Tibial artery (tissue), 4 donors: ENCODE data around the gene ZSCAN31.
"Not testable (repeated sequence)": the region's sequence is repeated elsewhere in the genome, so short reads cannot be mapped to it uniquely, and the experiment has no call there.

ENCODE experiments used
- DNase-seq, 2 donors: peaks; one replicate each; pipeline ENCODE4 v3.0.0-alpha.2; 2019
- H3K27ac ChIP-seq, 2 donors: fragments of 200-600 bp; sonication (generic) in 1 of 2; 1 replicate in 1 of 2; 2 replicates in 1 of 2; pipeline ENCODE4 v1.5.1; 2018 to 2019; ENCODE audit warnings: mild to moderate bottlenecking in 1 of 2
- H3K27me3 ChIP-seq, 2 donors: fragments of 200-600 bp; sonication (generic) in 1 of 2; one replicate each; pipeline versions ENCODE4 v1.5.1 to v1.6.0; 2016 to 2019
- H3K36me3 ChIP-seq, 3 donors: fragments of 200-600 bp; sonication (generic) in 2 of 3; one replicate each; pipeline ENCODE4 v1.5.1; 2016 to 2019; ENCODE audit warnings: mild to moderate bottlenecking in 2 of 3
- H3K4me1 ChIP-seq, 4 donors: fragments of 200-600 bp; sonication (generic) in 2 of 4; 1 replicate in 3 of 4; 2 replicates in 1 of 4; pipeline ENCODE4 v1.5.1; 2016 to 2019
- H3K4me3 ChIP-seq, 2 donors: fragments of 200-600 bp; sonication (generic) in 1 of 2; 1 replicate in 1 of 2; 2 replicates in 1 of 2; pipeline ENCODE4 v1.5.1; 2018 to 2019; ENCODE audit warnings: mild to moderate bottlenecking in 2 of 2
- H3K9me3 ChIP-seq, 3 donors: fragments of 200-600 bp; sonication (generic) in 1 of 3; one replicate each; pipeline ENCODE4 v1.5.1; 2016 to 2019
- CTCF ChIP-seq, 2 experiments: fragments of 200-600 bp in 1 of 2; fragments of 450-650 bp in 1 of 2; IDR thresholded peaks; one replicate each; pipeline ENCODE4 v1.5.1; 2017 to 2019; ENCODE audit warnings: antibody characterized with exemption in 2 of 2, mild to moderate bottlenecking in 1 of 2, moderate library complexity in 1 of 2
- intact Hi-C: fragments of 100-400 bp; cut with DNase I; formaldehyde crosslinking; loops from one replicate; pipeline ENCODE4 v1.15.0; 2023; ENCODE audit warnings: low total_unique reads

ZSCAN31 gene

GRCh38 chr6:28312939-28313338 is 23.0 kb downstream of the ZSCAN31 start:
- Histone ChIP-seq H3K4me3 (no peak overlapping the region), H3K4me1 (no peaks in the 10 kb centered on the region), H3K27ac (no peak overlapping the region), H3K9me3 (peaks cover 0 to 9% (median 7%) of the 10 kb centered on the region in 3 donors), H3K27me3 (no peaks in the 10 kb centered on the region), H3K36me3 (peaks cover 13 to 42% (median 18%) of the 10 kb centered on the region in 3 donors)
- TF ChIP-seq CTCF (IDR thresholded peaks at IDR 0.05): no peak
- DNase-seq: no peak
- intact Hi-C loops: no loop called here

GRCh38 chr6:28311139-28311823 is 24.7 kb downstream of the ZSCAN31 start:
- DNase-seq: no peak
- Histone ChIP-seq H3K36me3 (peaks cover 13 to 40% (median 18%) of the 10 kb centered on the region in 3 donors), H3K4me3 (no peak overlapping the region), H3K9me3 (peaks cover 0 to 10% (median 8%) of the 10 kb centered on the region in 3 donors), H3K27me3 (no peaks in the 10 kb centered on the region), H3K27ac (no peak overlapping the region), H3K4me1 (no peaks in the 10 kb centered on the region)
- no peak for TF ChIP-seq CTCF (IDR thresholded peaks at IDR 0.05)
- intact Hi-C loops: no loop called here

- DNase-seq, intact Hi-C loops, H3K9me3 ChIP-seq, H3K27me3 ChIP-seq, H3K4me3 ChIP-seq, H3K4me1 ChIP-seq, H3K27ac ChIP-seq: not testable (repeated sequence)
- peaks cover 6 to 26% (median 11%) of the 10 kb centered on the region in 3 donors for H3K36me3 ChIP-seq
Measured at GRCh38 chr6:28306363-28306762, 29.6 kb downstream of the ZSCAN31 start.

- Histone ChIP-seq H3K9me3 (peaks cover 0 to 4% (median 3%) of the 10 kb centered on the region in 3 donors), H3K27me3 (no peaks in the 10 kb centered on the region), H3K36me3 (peaks cover 19 to 40% (median 31%) of the 10 kb centered on the region in 3 donors), H3K4me3 (no peak overlapping the region), H3K4me1 (no peaks in the 10 kb centered on the region), H3K27ac (no peak overlapping the region)
- no peak for DNase-seq
- TF ChIP-seq CTCF (IDR thresholded peaks at IDR 0.05): no peak
- intact Hi-C loops: no loop called here
Measured at GRCh38 chr6:28303570-28303969, 32.4 kb downstream of the ZSCAN31 start.

GRCh38 chr6:28296520-28297060 is 39.4 kb downstream of the ZSCAN31 start:
- no peaks in the 10 kb centered on the region for H3K27me3 ChIP-seq
- no peaks in the 10 kb centered on the region for H3K4me1 ChIP-seq
- H3K4me3 ChIP-seq: no peak overlapping the region
- no peak for TF ChIP-seq CTCF (IDR thresholded peaks at IDR 0.05)
- H3K27ac ChIP-seq: no peak overlapping the region
- peaks cover 22 to 50% (median 27%) of the 10 kb centered on the region in 3 donors for H3K36me3 ChIP-seq
- intact Hi-C loops: no loop called here
- H3K9me3 ChIP-seq: no peaks in the 10 kb centered on the region
- DNase-seq: no peak

GRCh38 chr6:28295326-28295725 is 40.6 kb downstream of the ZSCAN31 start:
- Histone ChIP-seq H3K4me1 (no peaks in the 10 kb centered on the region), H3K4me3 (no peak overlapping the region), H3K9me3 (no peaks in the 10 kb centered on the region), H3K36me3 (peaks cover 11 to 38% (median 16%) of the 10 kb centered on the region in 3 donors), H3K27ac (no peak overlapping the region), H3K27me3 (no peaks in the 10 kb centered on the region)
- intact Hi-C loops: no loop called here
- no peak for DNase-seq
- TF ChIP-seq CTCF (IDR thresholded peaks at IDR 0.05): no peak
